Upper lobe of left lung (tissue), 6 donors: ENCODE results near the gene UBL7. TPM values are rescaled to one million over a fixed set of nuclear protein-coding genes. Genes with fewer than 3 reads are reported as not detected.

Experiments used
- ATAC-seq, 2 donors: fragments of 200-7000 bp; cut with Tn5 transposase; one replicate each; pipeline ENCODE4 v1.9.1; 2022; ENCODE audit warnings: mild to moderate bottlenecking in 2 of 2, moderate library complexity in 2 of 2; ENCODE audit not compliant: low FRiP score in 2 of 2
- DNase-seq, 2 donors: peaks; one replicate each; pipeline ENCODE4 v3.0.0-alpha.2; 2019 to 2020
- H3K27ac ChIP-seq, 4 donors: fragments of 200-600 bp; sonication (generic); one replicate each; pipeline ENCODE4 v1.5.1; 2016 to 2019
- H3K27me3 ChIP-seq, 4 donors: fragments of 200-600 bp; sonication (generic); one replicate each; pipeline ENCODE4 v1.5.1; 2017 to 2019
- H3K36me3 ChIP-seq, 4 donors: fragments of 200-600 bp; sonication (generic); one replicate each; pipeline ENCODE4 v1.5.1; 2016 to 2019
- H3K4me1 ChIP-seq, 4 donors: fragments of 200-600 bp; sonication (generic); one replicate each; pipeline ENCODE4 v1.5.1; 2018 to 2019
- H3K4me3 ChIP-seq, 4 donors: fragments of 200-600 bp; sonication (generic); one replicate each; pipeline ENCODE4 v1.5.1; 2017 to 2019; ENCODE audit warnings: mild to moderate bottlenecking in 2 of 4, moderate library complexity in 1 of 4
- H3K9me3 ChIP-seq, 4 donors: fragments of 200-600 bp; sonication (generic); one replicate each; pipeline ENCODE4 v1.5.1; 2018 to 2019
- EP300 ChIP-seq, 4 donors: sonication (generic); formaldehyde crosslinking; IDR thresholded peaks; one replicate each; pipeline ENCODE4 v1.5.1; 2017; ENCODE audit warnings: antibody characterized with exemption in 4 of 4, control low read depth in 2 of 4
- POLR2A ChIP-seq, 4 donors: fragments of 450-650 bp; IDR thresholded peaks; one replicate each; pipeline ENCODE4 v1.5.1; 2016 to 2017; ENCODE audit warnings: antibody characterized with exemption in 4 of 4, mild to moderate bottlenecking in 2 of 4
- POLR2AphosphoS5 ChIP-seq, 2 donors: sonication (generic); formaldehyde crosslinking; IDR thresholded peaks; one replicate each; pipeline ENCODE4 v1.5.1; 2017; ENCODE audit warnings: antibody characterized with exemption in 2 of 2
- WGBS, 2 donors: methylation state at CpG; one replicate each; pipeline ENCODE4 v1.1.5; 2017 to 2018; 5-methylcytosine and 5-hydroxymethylcytosine counted together
- small RNA-seq, 4 donors: library from RNA; depleted of rRNA; stranded (forward); fragments of <200 nt; gene quantifications; one replicate each; pipeline ENCODE3, GENCODE V24; 2016
- total RNA-seq, 6 donors: library from RNA; depleted of rRNA in 4 of 6; stranded (reverse); fragments of >200 nt in 4 of 6; gene quantifications; one replicate each; pipeline versions ENCODE4 v1.1.0 to v1.2.1, GENCODE V29; 2016 to 2021
- TF ChIP-seq, protein P1 (sequence below), 6 experiments: fragments of 450-650 bp in 4 of 6; fragments of 200-600 bp in 2 of 6; sonication (generic) in 2 of 6; IDR thresholded peaks; one replicate each; pipeline ENCODE4 v1.5.1; 2016 to 2019; ENCODE audit warnings: antibody characterized with exemption in 6 of 6
- donor health status: DM: no; HTN: no; CAD: no; lungs with moderate emphysema.
- donor health status: DM: no; HTN: yes; CAD: no; lungs with severe emphysema.

Gene UBL7
- total RNA-seq, 6 donors from 2014 or later: 22.0 to 53.1 (median 48.6) TPM

DNA sequence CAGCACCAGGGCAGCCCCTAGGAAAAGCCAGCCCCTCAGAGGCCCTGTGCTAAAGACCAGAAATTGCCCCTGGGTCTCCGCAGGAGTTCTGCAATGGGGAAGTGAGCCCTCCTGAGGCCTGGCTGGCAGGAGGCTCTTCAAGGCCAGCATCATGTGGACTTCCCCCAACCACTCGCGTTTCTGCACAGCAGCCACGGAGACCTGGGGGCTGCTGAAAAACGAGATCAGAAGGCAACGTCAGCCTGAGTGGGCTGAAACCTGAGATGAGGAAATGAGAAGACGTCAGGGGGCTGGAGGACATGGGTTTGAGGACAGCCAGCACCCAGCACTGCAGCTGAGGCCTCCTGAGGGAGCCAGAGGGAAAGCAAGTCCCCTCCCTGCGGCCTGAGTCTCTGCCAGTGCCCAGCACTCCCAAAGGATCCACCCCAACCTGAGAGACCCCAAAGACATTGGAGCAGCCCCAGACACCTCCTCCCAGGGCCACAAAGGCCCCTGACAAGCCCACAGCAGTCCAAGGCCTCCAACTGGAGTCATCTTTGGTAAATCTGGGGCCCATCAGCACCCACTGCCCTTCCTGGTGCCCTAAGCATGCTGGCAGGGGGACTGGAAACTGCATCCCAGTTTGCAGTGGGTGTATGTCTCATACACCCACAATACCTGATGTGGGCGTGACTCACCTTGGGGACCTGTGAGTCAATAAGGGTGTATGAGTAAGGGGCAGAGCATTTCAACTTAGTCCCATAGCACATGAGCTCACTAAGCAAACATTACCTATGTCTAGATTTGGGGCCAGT, 64.3 kb downstream of the UBL7 start:
- H3K4me3 ChIP-seq: no peak overlapping the region
- H3K36me3 ChIP-seq: no peaks in the 10 kb centered on the region
- TF ChIP-seq POLR2A (IDR thresholded peaks at IDR 0.05): no peak
- TF ChIP-seq, protein P1, sequence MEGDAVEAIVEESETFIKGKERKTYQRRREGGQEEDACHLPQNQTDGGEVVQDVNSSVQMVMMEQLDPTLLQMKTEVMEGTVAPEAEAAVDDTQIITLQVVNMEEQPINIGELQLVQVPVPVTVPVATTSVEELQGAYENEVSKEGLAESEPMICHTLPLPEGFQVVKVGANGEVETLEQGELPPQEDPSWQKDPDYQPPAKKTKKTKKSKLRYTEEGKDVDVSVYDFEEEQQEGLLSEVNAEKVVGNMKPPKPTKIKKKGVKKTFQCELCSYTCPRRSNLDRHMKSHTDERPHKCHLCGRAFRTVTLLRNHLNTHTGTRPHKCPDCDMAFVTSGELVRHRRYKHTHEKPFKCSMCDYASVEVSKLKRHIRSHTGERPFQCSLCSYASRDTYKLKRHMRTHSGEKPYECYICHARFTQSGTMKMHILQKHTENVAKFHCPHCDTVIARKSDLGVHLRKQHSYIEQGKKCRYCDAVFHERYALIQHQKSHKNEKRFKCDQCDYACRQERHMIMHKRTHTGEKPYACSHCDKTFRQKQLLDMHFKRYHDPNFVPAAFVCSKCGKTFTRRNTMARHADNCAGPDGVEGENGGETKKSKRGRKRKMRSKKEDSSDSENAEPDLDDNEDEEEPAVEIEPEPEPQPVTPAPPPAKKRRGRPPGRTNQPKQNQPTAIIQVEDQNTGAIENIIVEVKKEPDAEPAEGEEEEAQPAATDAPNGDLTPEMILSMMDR (IDR thresholded peaks at IDR 0.05): no peak
- TF ChIP-seq POLR2AphosphoS5 (IDR thresholded peaks at IDR 0.05): no peak
- TF ChIP-seq EP300 (IDR thresholded peaks at IDR 0.05): no peak
- no peak overlapping the region for H3K27ac ChIP-seq
- peaks cover 0 to 2% (median 0%) of the 10 kb centered on the region in 4 donors for H3K4me1 ChIP-seq
- DNase-seq (no peak), ATAC-seq (no peak)
- H3K9me3 ChIP-seq: no peaks in the 10 kb centered on the region
- 67 to 74% methylated on average over 7 to 9 of the region's 9 CpGs for whole genome bisulfite sequencing, 2 donors
- H3K27me3 ChIP-seq: no peaks in the 10 kb centered on the region

DNA sequence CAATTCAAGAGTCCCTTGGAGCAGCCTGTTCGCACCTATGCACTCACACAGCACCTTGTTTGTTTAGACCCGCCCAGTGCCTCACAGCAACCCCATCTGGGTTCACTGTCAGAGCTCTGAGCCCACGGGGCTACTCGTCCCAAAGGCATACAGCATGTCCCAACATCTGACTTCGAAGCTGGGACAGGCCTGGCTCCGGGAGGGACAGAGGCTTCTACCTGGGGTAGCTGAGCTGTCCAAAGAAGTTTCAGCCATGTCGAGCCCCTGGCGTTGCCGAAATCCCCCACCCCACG, 64.9 kb downstream of the UBL7 start:
- H3K9me3 ChIP-seq: no peaks in the 10 kb centered on the region
- H3K36me3 ChIP-seq: no peaks in the 10 kb centered on the region
- WGBS, 2 donors: 82 to 95% methylated on average over 4 to 10 of the region's 10 CpGs
- H3K4me3 ChIP-seq: no peak overlapping the region
- H3K4me1 ChIP-seq: peaks cover 0 to 2% (median 0%) of the 10 kb centered on the region in 4 donors
- DNase-seq (no peak), ATAC-seq (no peak)
- H3K27ac ChIP-seq: no peak overlapping the region
- H3K27me3 ChIP-seq: no peaks in the 10 kb centered on the region
- TF ChIP-seq EP300 (IDR thresholded peaks at IDR 0.05) (no peak), POLR2A (IDR thresholded peaks at IDR 0.05) (no peak), POLR2AphosphoS5 (IDR thresholded peaks at IDR 0.05) (no peak)
- TF ChIP-seq, protein P1 (IDR thresholded peaks at IDR 0.05): no peak

Small RNA genes lying within 50 kb of the gene (small RNA-seq; reads per million reads assigned to genes)
- gene MIR6881: 0 reads per million in 4 donors
- 0 reads per million in 4 donors for gene RF00591

Other genes with a start within 250 kb of the UBL7 start
- 10 to 100 TPM in 1 of 6 donors, 1 to 10 TPM in 4, not detected in 1; 3.8 to 43.4 (median 4.2) TPM for gene CCDC33, start 224.8 kb downstream of the UBL7 start, total RNA-seq
- gene CYP11A1, start 93.5 kb downstream of the UBL7 start, total RNA-seq: 1 to 10 TPM in 4 of 6 donors, under 1 TPM in 1, not detected in 1; 0.91 to 8.4 (median 1.1) TPM
- gene SEMA7A, start 27.2 kb downstream of the UBL7 start, total RNA-seq: 1 to 10 TPM; 1.0 to 9.1 (median 5.3) TPM
- gene ARID3B, start 80.1 kb upstream of the UBL7 start, total RNA-seq: 10 to 100 TPM; 11.0 to 36.7 (median 14.6) TPM
- 100 to 1,000 TPM in 2 of 6 donors, 10 to 100 TPM in 4; 78.0 to 289 (median 89.7) TPM for gene CLK3, start 154.7 kb upstream of the UBL7 start, total RNA-seq
- 10 to 100 TPM; 16.7 to 43.0 (median 27.7) TPM for gene EDC3, start 234.9 kb upstream of the UBL7 start, total RNA-seq